Small intestine (tissue), 7 donors: ENCODE measurements around the gene SORCS1. TPM values are rescaled to one million over a fixed set of nuclear protein-coding genes. Genes with fewer than 3 reads are reported as not detected.

Source experiments
- DNase-seq, 2 donors: peaks; one replicate each; pipeline versions ENCODE4 v3.0.0 to v3.0.0-alpha.2; 2013
- FAIRE-seq: peaks from 2 replicates; lab custom pipeline; 2012; peaks lifted over from hg19 to GRCh38; lab: Jason Lieb, UNC
- H3K27ac ChIP-seq, 3 donors: one replicate each; pipeline ENCODE4 v1.5.1; 2013; ENCODE audit warnings: low read length in 2 of 3, mild to moderate bottlenecking in 2 of 3, control low read depth in 1 of 3, inconsistent platforms in 1 of 3, low read depth in 1 of 3, moderate library complexity in 1 of 3
- H3K27me3 ChIP-seq, 3 donors: one replicate each; pipeline ENCODE4 v1.6.1; 2013; ENCODE audit warnings: low read length in 3 of 3, inconsistent platforms in 1 of 3; ENCODE audit not compliant: control insufficient read depth in 3 of 3, insufficient read depth in 3 of 3
- H3K36me3 ChIP-seq, 3 donors: one replicate each; pipeline ENCODE4 v1.6.1; 2013; ENCODE audit warnings: low read length in 3 of 3, inconsistent platforms in 1 of 3, low read depth in 1 of 3, mild to moderate bottlenecking in 1 of 3, moderate library complexity in 1 of 3; ENCODE audit not compliant: control insufficient read depth in 3 of 3, insufficient read depth in 2 of 3
- H3K4me1 ChIP-seq, 3 donors: one replicate each; pipeline ENCODE4 v1.6.1; 2013; ENCODE audit warnings: low read length in 2 of 3, inconsistent platforms in 1 of 3, low read depth in 1 of 3, mild to moderate bottlenecking in 1 of 3, moderate library complexity in 1 of 3; ENCODE audit not compliant: control insufficient read depth in 3 of 3, insufficient read depth in 2 of 3
- H3K4me3 ChIP-seq, 3 donors: one replicate each; pipeline ENCODE4 v1.5.1; 2013; ENCODE audit warnings: low read length in 3 of 3, control low read depth in 1 of 3, inconsistent platforms in 1 of 3, low read depth in 1 of 3, mild to moderate bottlenecking in 1 of 3, moderate library complexity in 1 of 3
- H3K9me3 ChIP-seq, 2 donors: one replicate each; pipeline ENCODE4 v1.6.1; 2013; ENCODE audit warnings: low read depth in 1 of 2, low read length in 1 of 2; ENCODE audit not compliant: control insufficient read depth in 2 of 2, insufficient read depth in 1 of 2
- WGBS, 3 donors: extraction: QIAGEN DNeasy Blood & Tissue Kit; methylation state at CpG; one replicate each; pipeline ENCODE4 v1.1.7; 2013; 5-methylcytosine and 5-hydroxymethylcytosine counted together
- polyA plus RNA-seq, 4 donors: library from polyadenylated mRNA; stranded (reverse) in 3 of 4; unstranded in 1 of 4; fragments of 200-250 nt in 3 of 4; fragments of 120-200 nt in 1 of 4; gene quantifications; one replicate each; pipeline versions ENCODE4 v1.2.1 to v1.2.3, GENCODE V29; 2013
- donor health status: healthy with polysubstance abuse.
- donor health status: control.
- donor health status: control.
- donor health status: Bipolar disorder and iron deficiency.
- donor health status: healthy.

Gene SORCS1
- polyA plus RNA-seq, 4 donors, result under 0.01 to 1.4 (median 1.3) TPM; not detected in 1

DNA sequence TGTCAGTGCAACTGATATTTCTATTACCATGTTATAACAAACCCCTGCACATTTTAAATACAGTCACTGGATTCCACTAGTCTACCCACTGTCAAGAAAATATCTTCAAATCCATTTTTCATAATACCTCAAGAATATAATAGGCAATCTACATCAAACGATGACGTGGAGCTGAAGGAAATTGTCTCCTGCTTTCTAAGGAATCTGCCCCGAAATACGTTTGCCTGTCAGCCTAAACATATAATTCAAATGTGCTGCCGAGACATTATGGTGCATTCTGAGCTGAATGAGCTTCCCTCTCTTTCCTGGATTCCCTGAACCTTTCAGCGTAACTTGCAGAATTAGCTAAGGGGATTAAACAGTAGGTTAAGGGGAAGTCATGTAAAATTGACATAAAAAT lies 306.8 kb downstream of the SORCS1 start:
- Histone ChIP-seq H3K36me3 (no peaks in the 10 kb centered on the region), H3K4me1 (no peaks in the 10 kb centered on the region), H3K27ac (no peak overlapping the region), H3K9me3 (no peaks in the 10 kb centered on the region), H3K27me3 (peaks cover 0 to 2% (median 0%) of the 10 kb centered on the region in 3 donors), H3K4me3 (no peak overlapping the region)
- FAIRE-seq (no peak), DNase-seq (no peak)
- WGBS, 3 donors, result 81 to 85% (median 85%) methylated on average over 6 of the region's 6 CpGs

DNA sequence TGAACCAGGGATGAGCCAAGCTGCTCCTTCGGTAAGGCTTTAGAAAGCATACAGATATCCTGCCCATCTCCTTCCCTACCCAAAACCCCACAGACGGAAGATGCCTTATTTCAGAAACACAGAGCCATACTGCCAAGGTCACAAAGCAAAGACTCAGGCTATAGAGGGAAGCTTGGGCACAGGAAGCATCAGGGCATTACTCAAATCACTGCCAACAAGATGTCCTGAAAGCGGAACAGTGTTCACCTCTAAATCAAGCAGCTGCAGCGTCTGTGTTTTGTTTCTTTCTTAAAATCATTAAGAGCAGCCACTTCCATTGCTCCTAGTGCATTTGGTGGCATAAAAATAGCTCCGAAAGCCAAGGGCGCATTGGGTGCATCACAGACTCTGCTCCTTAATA lies 307.3 kb downstream of the SORCS1 start:
- WGBS, 3 donors, result 77 to 80% (median 77%) methylated on average over 6 of the region's 6 CpGs
- DNase-seq (no peak), FAIRE-seq (no peak)
- no peak overlapping the region for H3K4me3 ChIP-seq
- no peak overlapping the region for H3K27ac ChIP-seq
- no peaks in the 10 kb centered on the region for H3K9me3 ChIP-seq
- H3K36me3 ChIP-seq, result no peaks in the 10 kb centered on the region
- H3K4me1 ChIP-seq, result no peaks in the 10 kb centered on the region
- peaks cover 0 to 2% (median 0%) of the 10 kb centered on the region in 3 donors for H3K27me3 ChIP-seq

- Histone ChIP-seq H3K27me3 (no peaks in the 10 kb centered on the region), H3K27ac (no peak overlapping the region), H3K9me3 (no peaks in the 10 kb centered on the region), H3K4me1 (no peaks in the 10 kb centered on the region), H3K4me3 (no peak overlapping the region), H3K36me3 (no peaks in the 10 kb centered on the region)
- 51 to 77% (median 55%) methylated on average over 2 of the region's 2 CpGs for WGBS, 3 donors
- no peak for FAIRE-seq
- no peak for DNase-seq
Observed at GRCh38 chr10:106836933-106837663, 327.4 kb downstream of the SORCS1 start.

DNA sequence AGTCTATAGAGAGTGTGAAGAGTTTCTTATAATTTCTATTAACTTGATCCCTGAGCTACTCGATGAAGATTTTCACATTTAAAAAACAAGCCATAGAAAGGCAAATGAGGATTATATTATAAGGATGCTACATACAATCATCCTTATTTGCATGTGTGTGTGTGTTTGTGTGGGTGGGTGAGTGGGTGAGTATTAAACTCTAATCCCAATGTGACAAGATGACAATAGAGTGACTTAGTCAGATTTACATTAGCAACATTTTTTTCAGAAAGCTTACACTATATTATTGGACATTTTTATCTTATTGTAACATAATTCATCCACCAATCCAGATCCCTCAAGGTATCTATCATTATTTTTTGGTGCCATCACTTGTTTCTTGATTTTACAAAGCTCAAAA lies 331.7 kb downstream of the SORCS1 start:
- Histone ChIP-seq H3K4me1 (no peaks in the 10 kb centered on the region), H3K27ac (no peak overlapping the region), H3K27me3 (no peaks in the 10 kb centered on the region), H3K36me3 (no peaks in the 10 kb centered on the region), H3K9me3 (no peaks in the 10 kb centered on the region), H3K4me3 (no peak overlapping the region)
- FAIRE-seq (no peak), DNase-seq (no peak)
- 87 to 100% (median 94%) methylated on average over 1 of the region's 1 CpG for WGBS, 3 donors

- H3K36me3 ChIP-seq, result no peaks in the 10 kb centered on the region
- no peaks in the 10 kb centered on the region for H3K27me3 ChIP-seq
- no peaks in the 10 kb centered on the region for H3K9me3 ChIP-seq
- FAIRE-seq (no peak), DNase-seq (no peak)
- WGBS, 3 donors, result 76 to 90% (median 77%) methylated on average over 8 of the region's 8 CpGs
- H3K4me1 ChIP-seq, result no peaks in the 10 kb centered on the region
- H3K27ac ChIP-seq, result no peak overlapping the region
- no peak overlapping the region for H3K4me3 ChIP-seq
Observed at GRCh38 chr10:106830471-106830870, 334.0 kb downstream of the SORCS1 start.

- 79 to 92% (median 89%) methylated on average over 2 of the region's 2 CpGs for WGBS, 3 donors
- Histone ChIP-seq H3K27ac (no peak overlapping the region), H3K4me1 (no peaks in the 10 kb centered on the region), H3K36me3 (no peaks in the 10 kb centered on the region), H3K9me3 (no peaks in the 10 kb centered on the region), H3K27me3 (no peaks in the 10 kb centered on the region), H3K4me3 (no peak overlapping the region)
- DNase-seq (no peak), FAIRE-seq (no peak)
Observed at GRCh38 chr10:106830006-106830405, 334.5 kb downstream of the SORCS1 start.

- no peaks in the 10 kb centered on the region for H3K4me1 ChIP-seq
- no peak overlapping the region for H3K4me3 ChIP-seq
- H3K9me3 ChIP-seq, result no peaks in the 10 kb centered on the region
- no peaks in the 10 kb centered on the region for H3K27me3 ChIP-seq
- H3K36me3 ChIP-seq, result no peaks in the 10 kb centered on the region
- 6 to 32% (median 14%) methylated on average over 1 of the region's 1 CpG for WGBS, 3 donors
- DNase-seq (no peak), FAIRE-seq (no peak)
- no peak overlapping the region for H3K27ac ChIP-seq
Observed at GRCh38 chr10:106826716-106827115, 337.8 kb downstream of the SORCS1 start.

GRCh38 chr10:106825576-106826364 lies 338.7 kb downstream of the SORCS1 start:
- no peaks in the 10 kb centered on the region for H3K9me3 ChIP-seq
- WGBS, 3 donors, result 65 to 70% (median 65%) methylated on average over 10 of the region's 10 CpGs
- H3K36me3 ChIP-seq, result no peaks in the 10 kb centered on the region
- H3K27ac ChIP-seq, result no peak overlapping the region
- FAIRE-seq (no peak), DNase-seq (no peak)
- H3K4me3 ChIP-seq, result no peak overlapping the region
- H3K4me1 ChIP-seq, result no peaks in the 10 kb centered on the region
- no peaks in the 10 kb centered on the region for H3K27me3 ChIP-seq
